OCI-LY1 (cell line): ENCODE data around the gene B4GALT3.

Experiments
- H2AFZ ChIP-seq: fragments of 200-600 bp; sonication (generic), shearing (Covaris generic); 2 replicates; pipeline ENCODE4 v1.6.0; 2014; ENCODE audit warnings: antibody characterized with exemption, mild to moderate bottlenecking, low read length
- H3F3A ChIP-seq: fragments of 200-600 bp; sonication (generic), shearing (Covaris generic); 2 replicates; pipeline ENCODE4 v1.6.0; 2014; ENCODE audit warnings: mild to moderate bottlenecking, antibody characterized with exemption, low read length, moderate library complexity; ENCODE audit not compliant: insufficient read depth
- H3K27ac ChIP-seq: fragments of 200-600 bp; sonication (generic); 2 replicates; pipeline ENCODE4 v1.5.1; 2014; ENCODE audit warnings: low read length, mixed run types, mild to moderate bottlenecking, low read depth; ENCODE audit not compliant: poor library complexity, severe bottlenecking
- H3K27me3 ChIP-seq: fragments of 200-600 bp; sonication (generic); 2 replicates; pipeline ENCODE4 v1.6.0; 2014; ENCODE audit warnings: antibody characterized with exemption, mild to moderate bottlenecking, low read length, moderate library complexity; ENCODE audit not compliant: insufficient read depth
- H3K36me3 ChIP-seq: fragments of 200-600 bp; sonication (generic); 2 replicates; pipeline ENCODE4 v1.6.1; 2014; ENCODE audit warnings: mild to moderate bottlenecking, antibody characterized with exemption, low read length, moderate library complexity, mixed read lengths; ENCODE audit not compliant: insufficient read depth
- H3K4me1 ChIP-seq: fragments of 200-600 bp; sonication (generic); 2 replicates; pipeline ENCODE4 v1.5.1; 2014; ENCODE audit warnings: mild to moderate bottlenecking, low read length, moderate library complexity; ENCODE audit not compliant: insufficient read depth, severe bottlenecking
- H3K4me2 ChIP-seq: fragments of 200-600 bp; sonication (generic), shearing (Covaris generic); 2 replicates; pipeline ENCODE4 v1.6.1; 2014; ENCODE audit warnings: low read length
- H3K4me3 ChIP-seq: fragments of 200-600 bp; sonication (generic); 2 replicates; pipeline ENCODE4 v1.5.1; 2014; ENCODE audit warnings: low read length, low read depth, mild to moderate bottlenecking, mixed read lengths; ENCODE audit not compliant: poor library complexity, severe bottlenecking
- H3K79me2 ChIP-seq: fragments of 200-600 bp; shearing (Covaris generic); 2 replicates; pipeline ENCODE4 v1.6.1; 2016; ENCODE audit warnings: mixed run types, low read length, mixed read lengths; ENCODE audit not compliant: insufficient read depth
- H3K9ac ChIP-seq: fragments of 200-600 bp; sonication (generic), shearing (Covaris generic); 2 replicates; pipeline ENCODE4 v1.6.1; 2014; ENCODE audit warnings: mild to moderate bottlenecking, low read length, mixed read lengths
- H3K9me2 ChIP-seq: fragments of 200-600 bp; sonication (generic), shearing (Covaris generic); 2 replicates; pipeline ENCODE4 v1.6.1; 2014; ENCODE audit warnings: low read depth, mild to moderate bottlenecking, low read length, mixed read lengths
- H3K9me3 ChIP-seq: fragments of 200-600 bp; shearing (Covaris generic); 2 replicates; pipeline ENCODE4 v1.6.1; 2014; ENCODE audit warnings: low read length, mixed read lengths
- H4K20me1 ChIP-seq: fragments of 200-600 bp; sonication (generic), shearing (Covaris generic); 2 replicates; pipeline ENCODE4 v1.6.0; 2016; ENCODE audit warnings: mild to moderate bottlenecking, low read length; ENCODE audit not compliant: insufficient read depth
- EZH2 ChIP-seq: fragments of 200-600 bp; sonication (generic), shearing (Covaris generic); IDR thresholded peaks from 2 replicates; pipeline ENCODE4 v1.8.0; 2017; ENCODE audit warnings: borderline replicate concordance, mixed run types, mild to moderate bottlenecking, antibody characterized with exemption, low read length, moderate library complexity, mixed read lengths
- TF ChIP-seq, protein P1 (sequence below): fragments of 200-600 bp; sonication (generic), shearing (Covaris generic); IDR thresholded peaks from 2 replicates; pipeline ENCODE4 v1.5.1; 2017; ENCODE audit warnings: mild to moderate bottlenecking, antibody characterized with exemption, low read length, moderate library complexity, mixed read lengths

Gene B4GALT3

DNA sequence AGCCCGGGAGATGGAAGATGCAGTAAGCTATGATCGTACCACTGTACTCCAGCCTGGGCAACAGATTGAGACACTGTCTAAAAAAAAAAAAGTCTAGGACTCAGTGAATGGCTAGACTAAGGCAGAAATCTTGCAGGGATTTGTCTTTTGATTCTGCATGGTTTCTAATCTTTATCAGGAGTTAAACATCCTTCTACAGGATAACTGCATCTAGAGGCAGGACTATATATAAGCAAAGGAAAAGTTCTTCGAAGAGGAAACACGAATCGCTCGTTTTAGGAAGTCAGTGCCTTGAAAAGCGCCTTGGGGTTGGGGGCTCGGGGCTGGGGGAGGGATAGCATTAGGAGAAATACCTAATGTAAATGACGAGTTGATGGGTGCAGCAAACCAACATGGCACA is 24.1 kb downstream of the B4GALT3 start:
- no peak overlapping the region for H3K27ac ChIP-seq
- H2AFZ ChIP-seq = peak overlapping the region; percentile 91
- no peaks in the 10 kb centered on the region for H3K9me2 ChIP-seq
- peaks cover 20% of the 10 kb centered on the region for H3K4me1 ChIP-seq
- H3K9me3 ChIP-seq = no peaks in the 10 kb centered on the region
- peak overlapping the region; percentile 66 for H3K9ac ChIP-seq
- peaks cover 9% of the 10 kb centered on the region; the same call in 1 of the 2 replicates for H3K36me3 ChIP-seq
- no peak for TF ChIP-seq EZH2
- TF ChIP-seq, protein P1, sequence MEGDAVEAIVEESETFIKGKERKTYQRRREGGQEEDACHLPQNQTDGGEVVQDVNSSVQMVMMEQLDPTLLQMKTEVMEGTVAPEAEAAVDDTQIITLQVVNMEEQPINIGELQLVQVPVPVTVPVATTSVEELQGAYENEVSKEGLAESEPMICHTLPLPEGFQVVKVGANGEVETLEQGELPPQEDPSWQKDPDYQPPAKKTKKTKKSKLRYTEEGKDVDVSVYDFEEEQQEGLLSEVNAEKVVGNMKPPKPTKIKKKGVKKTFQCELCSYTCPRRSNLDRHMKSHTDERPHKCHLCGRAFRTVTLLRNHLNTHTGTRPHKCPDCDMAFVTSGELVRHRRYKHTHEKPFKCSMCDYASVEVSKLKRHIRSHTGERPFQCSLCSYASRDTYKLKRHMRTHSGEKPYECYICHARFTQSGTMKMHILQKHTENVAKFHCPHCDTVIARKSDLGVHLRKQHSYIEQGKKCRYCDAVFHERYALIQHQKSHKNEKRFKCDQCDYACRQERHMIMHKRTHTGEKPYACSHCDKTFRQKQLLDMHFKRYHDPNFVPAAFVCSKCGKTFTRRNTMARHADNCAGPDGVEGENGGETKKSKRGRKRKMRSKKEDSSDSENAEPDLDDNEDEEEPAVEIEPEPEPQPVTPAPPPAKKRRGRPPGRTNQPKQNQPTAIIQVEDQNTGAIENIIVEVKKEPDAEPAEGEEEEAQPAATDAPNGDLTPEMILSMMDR = no peak
- no peaks in the 10 kb centered on the region for H3F3A ChIP-seq
- H3K79me2 ChIP-seq = no peaks in the 10 kb centered on the region
- H3K4me3 ChIP-seq = peak overlapping the region; percentile 61
- H3K4me2 ChIP-seq = peak overlapping the region; percentile 63
- H3K27me3 ChIP-seq = no peaks in the 10 kb centered on the region
- H4K20me1 ChIP-seq = no peaks in the 10 kb centered on the region

DNA sequence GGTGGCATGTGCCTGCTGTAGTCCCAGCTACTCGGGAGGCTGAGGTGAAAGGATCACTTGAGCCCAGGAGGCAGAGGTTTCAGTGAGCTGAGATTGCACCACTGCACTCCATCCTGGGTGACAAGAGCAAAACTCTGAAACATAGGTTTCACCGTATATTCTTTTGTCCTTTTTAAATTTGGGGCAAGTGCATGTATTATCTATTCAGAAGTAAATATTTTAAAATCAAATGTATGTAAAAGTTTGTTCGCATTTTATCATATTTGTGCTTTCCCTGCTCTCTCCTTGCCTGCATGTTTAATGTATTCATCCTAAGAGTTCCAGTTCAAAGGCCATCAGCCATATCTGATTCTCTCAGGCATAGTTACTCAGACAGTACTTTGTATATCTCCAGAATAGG is 31.5 kb downstream of the B4GALT3 start:
- no peak for TF ChIP-seq EZH2
- TF ChIP-seq, protein P1 = no peak

DNA sequence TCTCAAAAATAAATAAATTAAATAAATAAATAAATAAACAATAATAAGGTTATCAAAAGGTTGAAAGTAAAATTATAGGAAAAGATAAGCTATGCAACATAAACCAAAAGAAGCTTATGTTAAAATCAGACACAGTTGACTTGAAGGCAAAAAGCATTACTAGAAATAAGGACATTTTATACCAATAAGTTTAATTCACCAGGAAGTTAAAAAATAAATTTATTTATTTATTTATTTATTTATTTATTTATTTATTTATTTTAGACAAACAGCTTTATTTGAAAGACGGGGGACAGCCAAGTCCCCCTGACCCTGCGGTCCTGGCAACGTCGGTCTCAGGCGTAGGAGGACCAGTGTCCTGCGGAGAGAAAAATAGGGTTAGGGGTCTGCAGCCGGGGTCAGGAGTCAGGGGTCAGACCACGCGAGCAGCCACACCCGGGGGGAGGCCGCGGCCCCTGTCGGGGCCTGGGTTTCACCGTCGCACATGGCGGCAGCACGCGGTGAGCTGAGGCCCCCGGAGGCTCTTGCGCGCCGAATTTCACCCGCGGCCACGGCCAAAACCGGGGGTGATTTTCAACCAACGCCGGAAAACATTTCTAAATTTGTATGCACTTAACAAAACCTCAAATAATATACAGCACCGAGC is 36.4 kb downstream of the B4GALT3 start:
- Histone ChIP-seq H3K9me3 (no peaks in the 10 kb centered on the region), H3K4me1 (no peaks in the 10 kb centered on the region), H3K36me3 (no peaks in the 10 kb centered on the region; the same call in 1 of the 2 replicates), H3K4me2 (no peak overlapping the region), H3K27me3 (no peaks in the 10 kb centered on the region), H2AFZ (no peak overlapping the region), H3K4me3 (no peak overlapping the region), H3K9me2 (no peaks in the 10 kb centered on the region), H3K79me2 (no peaks in the 10 kb centered on the region), H3F3A (no peaks in the 10 kb centered on the region), H3K27ac (no peak overlapping the region), H3K9ac (no peak overlapping the region), H4K20me1 (no peaks in the 10 kb centered on the region)
- TF ChIP-seq, protein P1 = no peak
- no peak for TF ChIP-seq EZH2

More for the DNA sequence above, 31.5 kb downstream of the B4GALT3 start:
- Histone ChIP-seq H3K27ac (no peak overlapping the region), H3K9me2 (no peaks in the 10 kb centered on the region), H3K36me3 (no peaks in the 10 kb centered on the region), H3K4me2 (no peak overlapping the region), H3K27me3 (no peaks in the 10 kb centered on the region), H3F3A (no peaks in the 10 kb centered on the region), H3K9ac (no peak overlapping the region), H4K20me1 (no peaks in the 10 kb centered on the region), H3K9me3 (no peaks in the 10 kb centered on the region), H3K4me3 (no peak overlapping the region), H3K4me1 (no peaks in the 10 kb centered on the region), H3K79me2 (no peaks in the 10 kb centered on the region), H2AFZ (no peak overlapping the region)
